Measurements from ENCODE around the gene NUDCD2. TPM values are rescaled to one million over a fixed set of nuclear protein-coding genes. Genes with fewer than 3 reads are reported as not detected.

The NUDCD2 gene, protein sequence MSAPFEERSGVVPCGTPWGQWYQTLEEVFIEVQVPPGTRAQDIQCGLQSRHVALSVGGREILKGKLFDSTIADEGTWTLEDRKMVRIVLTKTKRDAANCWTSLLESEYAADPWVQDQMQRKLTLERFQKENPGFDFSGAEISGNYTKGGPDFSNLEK
- 33.4 to 37.8 TPM (median 36.6 TPM) in 5 replicates for total RNA-seq (2022; extraction: Qiagen RNA extraction; ENCODE audit: low read depth)

DNA sequence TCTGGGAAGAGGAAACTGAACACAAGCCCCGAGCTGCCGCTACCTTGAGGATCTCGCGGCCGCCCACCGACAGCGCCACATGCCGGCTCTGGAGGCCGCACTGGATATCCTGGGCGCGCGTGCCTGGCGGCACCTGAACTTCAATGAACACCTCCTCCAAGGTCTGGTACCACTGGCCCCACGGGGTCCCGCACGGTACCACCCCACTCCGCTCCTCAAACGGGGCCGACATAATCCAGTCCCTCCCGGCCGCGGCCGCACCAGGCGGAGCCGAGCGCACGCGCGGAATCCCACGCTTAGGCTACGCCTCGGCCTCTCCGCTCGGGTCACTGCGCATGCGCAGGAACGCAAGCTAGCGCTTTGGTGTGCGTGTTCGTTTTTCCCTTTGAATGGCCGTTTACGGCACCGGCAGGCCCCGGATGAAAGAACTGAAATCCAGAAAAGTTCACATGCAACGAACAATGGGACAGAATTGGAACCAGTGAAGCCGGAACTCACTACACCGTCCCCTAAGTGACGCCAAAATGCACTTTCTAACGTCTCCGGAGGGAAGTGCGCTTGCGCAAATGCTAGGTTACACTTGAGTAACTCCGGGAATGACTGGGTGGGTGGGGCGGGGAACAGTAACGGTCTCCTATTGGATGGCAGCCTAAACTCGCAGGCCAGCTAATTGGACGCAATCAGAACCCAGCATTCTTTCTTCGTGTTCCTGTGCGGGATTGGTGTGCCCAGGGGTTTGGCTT, at the start of gene NUDCD2:
NUDCD2 (minus strand) TSS at position 284 of the 743 bp plus-strand sequence; CDS start at position 232, 52 bp downstream.

DNA sequence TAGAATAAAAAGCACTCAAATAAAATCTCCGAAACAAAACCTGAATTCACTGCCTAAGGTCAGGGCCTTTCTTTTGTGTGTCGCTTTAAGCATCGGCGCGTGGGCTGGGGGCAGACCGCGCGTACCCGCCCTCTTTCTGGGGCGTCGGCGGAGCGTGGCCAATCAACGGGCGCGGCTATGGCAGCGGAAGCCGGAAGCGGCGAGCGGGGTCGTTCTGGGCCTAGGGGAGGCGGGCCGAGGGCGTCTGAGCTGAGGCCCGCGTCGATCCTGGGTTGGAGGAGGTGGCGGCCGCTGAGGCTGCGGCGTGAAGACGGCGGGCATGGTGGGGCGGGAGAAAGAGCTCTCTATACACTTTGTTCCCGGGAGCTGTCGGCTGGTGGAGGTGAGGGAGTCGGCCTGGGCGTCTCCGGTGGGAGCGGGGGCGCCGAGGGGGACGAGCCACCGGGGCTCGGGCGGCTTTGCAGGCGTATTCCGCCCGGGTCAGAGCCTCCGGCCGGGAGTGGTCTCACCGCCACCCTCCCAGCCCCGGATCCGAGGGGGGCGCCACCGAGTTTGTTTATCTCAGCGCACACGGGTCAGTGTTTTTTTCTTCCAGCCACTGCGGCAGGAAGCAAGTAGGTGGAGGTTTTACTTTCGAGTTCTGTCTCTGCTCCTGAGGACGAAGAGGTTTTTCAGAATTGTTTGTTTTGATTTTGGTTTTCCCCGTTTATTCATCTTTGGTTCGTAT, 45.6 kb upstream of the NUDCD2 start, which contains the start of gene MAT2B:
MAT2B (plus strand) TSS at position 252 of the 727 bp plus-strand sequence; CDS start at position 320, 68 bp downstream.

DNA sequence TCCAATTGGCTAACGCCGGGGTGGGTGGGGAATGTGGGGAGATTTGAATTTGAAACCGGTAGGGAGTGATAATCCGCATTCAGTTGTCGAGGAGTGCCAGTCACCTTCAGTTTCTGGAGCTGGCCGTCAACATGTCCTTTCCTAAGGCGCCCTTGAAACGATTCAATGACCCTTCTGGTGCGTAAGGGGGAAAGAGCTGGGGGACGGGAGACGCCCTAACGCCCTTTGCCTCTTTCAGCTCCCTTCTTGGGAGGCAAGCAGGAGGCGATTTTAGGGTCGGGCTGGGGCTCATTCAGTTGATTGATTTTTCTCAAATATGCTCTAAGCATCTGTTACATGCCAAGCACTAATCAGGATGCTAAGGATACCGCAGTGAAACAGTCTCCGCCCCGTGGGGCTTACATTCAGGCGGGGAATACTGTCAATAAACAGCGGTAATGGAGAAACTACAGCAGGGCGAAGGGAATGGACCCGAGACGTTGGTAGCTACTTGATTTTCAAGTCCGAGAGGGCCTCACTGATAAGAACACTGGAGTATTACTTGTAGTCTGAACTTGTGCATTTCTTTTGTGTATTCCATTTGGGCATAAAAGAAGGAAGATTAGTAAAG, 765 bp upstream of the NUDCD2 start, which contains the start of gene HMMR:
HMMR (plus strand) TSS at position 71 of the 610 bp plus-strand sequence; CDS start at position 132, 61 bp downstream.

DNA sequence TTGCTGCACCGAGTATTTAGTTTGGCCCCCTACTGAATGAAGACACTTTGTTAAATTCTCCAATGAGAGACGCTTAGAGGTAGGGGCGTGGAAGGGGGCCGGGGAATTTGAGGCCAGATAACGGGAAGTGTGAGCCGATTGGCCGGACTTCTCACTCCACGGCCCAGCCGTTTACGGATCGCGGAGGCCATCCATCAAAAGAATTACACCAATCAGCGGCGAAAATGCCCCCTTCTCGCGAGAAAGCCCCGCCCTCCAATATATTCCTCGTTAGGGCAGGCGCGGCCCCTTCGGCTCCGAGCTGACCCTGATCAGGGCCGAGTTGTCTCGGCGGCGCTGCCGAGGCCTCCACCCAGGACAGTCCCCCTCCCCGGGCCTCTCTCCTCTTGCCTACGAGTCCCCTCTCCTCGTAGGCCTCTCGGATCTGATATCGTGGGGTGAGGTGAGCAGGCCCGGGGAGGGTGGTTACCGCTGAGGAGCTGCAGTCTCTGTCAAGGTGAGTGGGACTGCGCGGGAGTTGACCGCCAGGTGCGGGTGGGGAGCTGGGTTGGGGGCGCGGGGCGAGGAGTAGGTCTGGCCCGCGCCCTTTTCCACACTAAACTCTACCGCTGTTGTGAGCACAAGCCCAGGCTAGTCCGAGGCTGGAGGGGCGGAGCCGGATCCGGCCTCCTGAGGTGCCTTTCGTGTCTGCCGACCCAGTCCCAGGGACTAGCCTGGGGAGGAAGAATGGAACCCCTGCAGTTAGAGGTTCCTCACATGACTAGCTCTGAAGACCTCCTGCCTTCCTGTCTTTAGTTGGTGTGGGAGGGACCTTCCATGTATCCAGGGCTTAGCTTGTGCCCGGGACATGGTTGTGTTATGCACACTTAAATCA, 22.4 kb downstream of the NUDCD2 start, which contains the start of gene CCNG1:
CCNG1 (plus strand) TSS at position 287 of the 874 bp plus-strand sequence. CDS start 1,662 bp downstream, outside the sequence.

Other genes with a start within 250 kb of the NUDCD2 start
- gene CCNG1, start 22.5 kb downstream of the NUDCD2 start, total RNA-seq (2022; extraction: Qiagen RNA extraction; ENCODE audit: low read depth), result 52.0 to 71.5 TPM (median 56.9 TPM) in 5 replicates
- gene HMMR, start 530 bp upstream of the NUDCD2 start, total RNA-seq (2022; extraction: Qiagen RNA extraction; ENCODE audit: low read depth), result 23.3 to 36.2 TPM (median 26.7 TPM) in 5 replicates
- 42.1 to 54.8 TPM (median 49.3 TPM) in 5 replicates for gene MAT2B, start 45.5 kb upstream of the NUDCD2 start, total RNA-seq (2022; extraction: Qiagen RNA extraction; ENCODE audit: low read depth)